ENCODE measurements around the gene ALPK1.

The ALPK1 gene

GRCh38 chr4:112284662-112285411 lies 12.3 kb upstream of the ALPK1 start:
- TF ChIP-seq, protein P1, sequence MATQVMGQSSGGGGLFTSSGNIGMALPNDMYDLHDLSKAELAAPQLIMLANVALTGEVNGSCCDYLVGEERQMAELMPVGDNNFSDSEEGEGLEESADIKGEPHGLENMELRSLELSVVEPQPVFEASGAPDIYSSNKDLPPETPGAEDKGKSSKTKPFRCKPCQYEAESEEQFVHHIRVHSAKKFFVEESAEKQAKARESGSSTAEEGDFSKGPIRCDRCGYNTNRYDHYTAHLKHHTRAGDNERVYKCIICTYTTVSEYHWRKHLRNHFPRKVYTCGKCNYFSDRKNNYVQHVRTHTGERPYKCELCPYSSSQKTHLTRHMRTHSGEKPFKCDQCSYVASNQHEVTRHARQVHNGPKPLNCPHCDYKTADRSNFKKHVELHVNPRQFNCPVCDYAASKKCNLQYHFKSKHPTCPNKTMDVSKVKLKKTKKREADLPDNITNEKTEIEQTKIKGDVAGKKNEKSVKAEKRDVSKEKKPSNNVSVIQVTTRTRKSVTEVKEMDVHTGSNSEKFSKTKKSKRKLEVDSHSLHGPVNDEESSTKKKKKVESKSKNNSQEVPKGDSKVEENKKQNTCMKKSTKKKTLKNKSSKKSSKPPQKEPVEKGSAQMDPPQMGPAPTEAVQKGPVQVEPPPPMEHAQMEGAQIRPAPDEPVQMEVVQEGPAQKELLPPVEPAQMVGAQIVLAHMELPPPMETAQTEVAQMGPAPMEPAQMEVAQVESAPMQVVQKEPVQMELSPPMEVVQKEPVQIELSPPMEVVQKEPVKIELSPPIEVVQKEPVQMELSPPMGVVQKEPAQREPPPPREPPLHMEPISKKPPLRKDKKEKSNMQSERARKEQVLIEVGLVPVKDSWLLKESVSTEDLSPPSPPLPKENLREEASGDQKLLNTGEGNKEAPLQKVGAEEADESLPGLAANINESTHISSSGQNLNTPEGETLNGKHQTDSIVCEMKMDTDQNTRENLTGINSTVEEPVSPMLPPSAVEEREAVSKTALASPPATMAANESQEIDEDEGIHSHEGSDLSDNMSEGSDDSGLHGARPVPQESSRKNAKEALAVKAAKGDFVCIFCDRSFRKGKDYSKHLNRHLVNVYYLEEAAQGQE (IDR thresholded peaks at IDR 0.05; ENCODE audit: insufficient read depth in 1 of 2, low read depth in 2 of 2, low read length in 2 of 2) = no peak
- TF ChIP-seq TAF1 (IDR thresholded peaks at IDR 0.05; ENCODE audit: borderline replicate concordance, insufficient read depth, low read length) (no peak), FOXP2 (optimal IDR thresholded peaks at IDR 0.05; ENCODE audit: borderline replicate concordance, extremely low read depth, extremely low read length, insufficient read depth) (no peak), POLR2AphosphoS5 (IDR thresholded peaks at IDR 0.05; ENCODE audit: low read depth, low read length) (no peak), SIN3A (IDR thresholded peaks at IDR 0.05; ENCODE audit: borderline replicate concordance, insufficient read depth, low read length) (no peak)

- TF ChIP-seq FOXP2 (optimal IDR thresholded peaks at IDR 0.05; ENCODE audit: borderline replicate concordance, extremely low read depth, extremely low read length, insufficient read depth) (no peak), SIN3A (IDR thresholded peaks at IDR 0.05; ENCODE audit: borderline replicate concordance, insufficient read depth, low read length) (no peak), TAF1 (IDR thresholded peaks at IDR 0.05; ENCODE audit: borderline replicate concordance, insufficient read depth, low read length) (no peak), POLR2AphosphoS5 (IDR thresholded peaks at IDR 0.05; ENCODE audit: low read depth, low read length) (no peak)
- TF ChIP-seq, protein P1 (IDR thresholded peaks at IDR 0.05; ENCODE audit: insufficient read depth in 1 of 2, low read depth in 2 of 2, low read length in 2 of 2) = no peak
Observed at GRCh38 chr4:112287258-112287989, 9.7 kb upstream of the ALPK1 start.

DNA sequence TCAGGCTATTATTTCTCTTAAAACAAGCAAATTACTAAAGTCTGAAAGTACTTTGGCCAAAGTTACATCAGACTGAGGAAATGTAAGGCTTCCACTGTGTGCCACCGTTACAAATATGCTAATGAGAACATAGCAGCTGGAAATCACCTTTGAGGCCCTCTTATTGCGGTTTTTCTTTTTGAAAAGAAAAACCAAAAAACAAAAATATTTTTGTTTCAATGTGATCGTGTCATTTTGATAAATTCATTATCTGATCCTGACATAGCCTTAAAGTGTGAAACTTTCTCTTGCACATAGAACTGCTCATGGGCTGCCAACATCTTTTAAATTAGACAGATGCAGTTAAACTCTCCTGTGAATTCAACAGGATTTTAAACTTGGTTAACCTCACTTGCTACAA lies 8.7 kb upstream of the ALPK1 start:
- TF ChIP-seq POLR2AphosphoS5 (IDR thresholded peaks at IDR 0.05; ENCODE audit: low read depth, low read length) (no peak), TAF1 (IDR thresholded peaks at IDR 0.05; ENCODE audit: borderline replicate concordance, insufficient read depth, low read length) (no peak), SIN3A (IDR thresholded peaks at IDR 0.05; ENCODE audit: borderline replicate concordance, insufficient read depth, low read length) (no peak), FOXP2 (optimal IDR thresholded peaks at IDR 0.05; ENCODE audit: borderline replicate concordance, extremely low read depth, extremely low read length, insufficient read depth) (no peak)
- TF ChIP-seq, protein P1 (IDR thresholded peaks at IDR 0.05; ENCODE audit: insufficient read depth in 1 of 2, low read depth in 2 of 2, low read length in 2 of 2) = no peak

DNA sequence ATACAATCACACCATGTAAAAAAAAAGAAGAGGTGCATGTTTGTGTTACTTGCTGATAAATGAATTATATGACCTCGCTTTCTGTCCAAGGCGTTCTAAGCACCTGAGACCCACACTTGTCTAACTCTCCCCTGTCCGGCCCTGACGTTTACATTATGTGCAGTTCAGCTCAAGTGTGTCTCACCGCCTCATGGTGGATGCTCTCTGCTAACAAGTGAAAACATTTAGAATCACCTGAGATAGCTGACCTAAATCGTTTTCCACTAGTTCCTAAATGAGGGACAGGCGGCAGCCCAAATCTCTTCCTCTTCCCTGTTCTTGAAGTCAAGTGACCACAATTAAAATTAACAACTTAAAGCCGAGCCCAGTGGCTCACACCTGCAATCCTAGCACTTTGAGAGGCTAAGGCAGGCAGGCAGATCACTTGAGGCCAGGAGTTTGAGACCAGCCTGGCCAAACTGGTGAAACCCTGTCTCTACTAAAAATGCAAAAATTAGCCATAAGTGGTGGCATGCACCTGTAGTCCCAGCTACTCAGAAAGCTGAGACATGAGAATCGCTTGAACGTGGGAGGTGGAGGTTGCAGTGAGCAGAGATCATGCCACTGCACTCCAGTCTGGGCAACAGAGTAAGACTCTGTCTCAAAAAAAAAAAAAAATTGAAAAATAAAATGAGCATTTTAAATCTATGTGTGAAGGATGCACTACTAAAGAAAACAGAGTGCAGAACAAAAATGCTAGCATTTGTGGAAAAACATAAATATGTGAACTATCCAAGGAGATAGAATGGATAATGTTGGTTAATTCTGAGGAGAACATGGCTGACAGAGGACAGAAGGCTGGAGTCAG lies 7.5 kb upstream of the ALPK1 start:
- TF ChIP-seq TAF1 (IDR thresholded peaks at IDR 0.05; ENCODE audit: borderline replicate concordance, insufficient read depth, low read length) = no peak
- no peak for TF ChIP-seq SIN3A (IDR thresholded peaks at IDR 0.05; ENCODE audit: borderline replicate concordance, insufficient read depth, low read length)
- no peak for TF ChIP-seq POLR2AphosphoS5 (IDR thresholded peaks at IDR 0.05; ENCODE audit: low read depth, low read length)
- TF ChIP-seq, protein P1 (IDR thresholded peaks at IDR 0.05; ENCODE audit: insufficient read depth in 1 of 2, low read depth in 2 of 2, low read length in 2 of 2) = no peak
- TF ChIP-seq FOXP2 (optimal IDR thresholded peaks at IDR 0.05; ENCODE audit: borderline replicate concordance, extremely low read depth, extremely low read length, insufficient read depth) = no peak
